Brain microvascular endothelial cell (primary cell): ENCODE measurements around the gene ACSM6.
A peak's percentile ranks its signal among the peaks of the same experiment; 100 is the strongest.

Source experiments
- DNase-seq: peaks from one replicate; pipeline ENCODE4 v3.0.0-alpha.2; 2020
- H3K27ac ChIP-seq: fragments of 250-450 bp; sonication (Bioruptor Pico); 2 replicates; pipeline ENCODE4 v1.5.1; 2020; ENCODE audit warnings: mild to moderate bottlenecking, moderate library complexity
- H3K27me3 ChIP-seq: fragments of 250-450 bp; sonication (Bioruptor Pico); replicated peaks from 2 replicates; pipeline ENCODE4 v1.5.1; 2020; ENCODE audit warnings: mild to moderate bottlenecking
- H3K36me3 ChIP-seq: fragments of 250-450 bp; sonication (Bioruptor Pico); replicated peaks from 2 replicates; pipeline ENCODE4 v1.5.1; 2020; ENCODE audit warnings: mild to moderate bottlenecking
- H3K4me3 ChIP-seq: 2 replicates; pipeline ENCODE4 v1.5.1; 2011; ENCODE audit warnings: low read depth, mild to moderate bottlenecking, control low read depth, low read length, moderate library complexity
- in situ Hi-C: cut with HindIII; loops from 2 replicates; pipeline ENCODE4 v1.10.0; 2017; ENCODE audit warnings: low sequenced_read_pairs, low pct_ligation_motif_present
- TF ChIP-seq, protein P1 (sequence below): IDR thresholded peaks from 2 replicates; pipeline ENCODE4 v1.5.1; 2011; ENCODE audit warnings: low read depth, mild to moderate bottlenecking, moderate library complexity, low read length, control low read depth, inconsistent platforms; ENCODE audit errors: missing control alignments

ACSM6 gene

DNA sequence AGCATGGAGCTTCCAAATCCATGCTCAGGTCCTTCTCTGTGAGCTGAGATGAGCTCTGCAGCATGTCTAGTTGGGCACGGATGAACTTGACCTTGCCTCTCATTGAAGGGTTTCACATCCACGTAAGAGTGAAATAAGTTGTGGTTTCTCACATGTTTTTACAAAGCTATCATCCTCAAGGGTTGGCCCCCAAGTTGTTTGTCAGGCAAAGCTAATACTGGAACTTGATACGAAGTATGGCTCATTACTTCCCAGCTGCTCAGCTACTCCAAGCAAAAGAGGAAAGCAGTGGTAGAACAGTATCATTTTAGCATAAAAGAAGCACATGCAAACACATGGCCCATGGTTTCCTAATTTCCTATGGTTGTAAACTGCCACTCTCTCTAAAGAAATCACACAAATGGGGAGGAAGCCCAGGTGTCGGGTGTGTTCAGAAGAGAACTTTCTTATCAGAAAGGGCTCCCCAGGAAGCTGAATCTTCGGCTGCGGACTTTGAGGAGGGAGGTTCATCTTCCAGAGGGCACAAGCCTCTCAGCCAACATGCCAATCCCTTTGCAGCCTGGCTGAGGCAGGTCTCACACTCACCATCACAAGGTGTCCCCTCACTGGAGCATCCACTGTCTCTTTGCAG, 51.5 kb downstream of the ACSM6 start:
- peaks cover 18% of the 10 kb centered on the region for H3K36me3 ChIP-seq
- in situ Hi-C loops, result no loop called here
- no peaks in the 10 kb centered on the region for H3K27me3 ChIP-seq
- no peak overlapping the region for H3K27ac ChIP-seq
- DNase-seq, result no peak
- no peak overlapping the region for H3K4me3 ChIP-seq
- TF ChIP-seq, protein P1, sequence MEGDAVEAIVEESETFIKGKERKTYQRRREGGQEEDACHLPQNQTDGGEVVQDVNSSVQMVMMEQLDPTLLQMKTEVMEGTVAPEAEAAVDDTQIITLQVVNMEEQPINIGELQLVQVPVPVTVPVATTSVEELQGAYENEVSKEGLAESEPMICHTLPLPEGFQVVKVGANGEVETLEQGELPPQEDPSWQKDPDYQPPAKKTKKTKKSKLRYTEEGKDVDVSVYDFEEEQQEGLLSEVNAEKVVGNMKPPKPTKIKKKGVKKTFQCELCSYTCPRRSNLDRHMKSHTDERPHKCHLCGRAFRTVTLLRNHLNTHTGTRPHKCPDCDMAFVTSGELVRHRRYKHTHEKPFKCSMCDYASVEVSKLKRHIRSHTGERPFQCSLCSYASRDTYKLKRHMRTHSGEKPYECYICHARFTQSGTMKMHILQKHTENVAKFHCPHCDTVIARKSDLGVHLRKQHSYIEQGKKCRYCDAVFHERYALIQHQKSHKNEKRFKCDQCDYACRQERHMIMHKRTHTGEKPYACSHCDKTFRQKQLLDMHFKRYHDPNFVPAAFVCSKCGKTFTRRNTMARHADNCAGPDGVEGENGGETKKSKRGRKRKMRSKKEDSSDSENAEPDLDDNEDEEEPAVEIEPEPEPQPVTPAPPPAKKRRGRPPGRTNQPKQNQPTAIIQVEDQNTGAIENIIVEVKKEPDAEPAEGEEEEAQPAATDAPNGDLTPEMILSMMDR, result no peak

DNA sequence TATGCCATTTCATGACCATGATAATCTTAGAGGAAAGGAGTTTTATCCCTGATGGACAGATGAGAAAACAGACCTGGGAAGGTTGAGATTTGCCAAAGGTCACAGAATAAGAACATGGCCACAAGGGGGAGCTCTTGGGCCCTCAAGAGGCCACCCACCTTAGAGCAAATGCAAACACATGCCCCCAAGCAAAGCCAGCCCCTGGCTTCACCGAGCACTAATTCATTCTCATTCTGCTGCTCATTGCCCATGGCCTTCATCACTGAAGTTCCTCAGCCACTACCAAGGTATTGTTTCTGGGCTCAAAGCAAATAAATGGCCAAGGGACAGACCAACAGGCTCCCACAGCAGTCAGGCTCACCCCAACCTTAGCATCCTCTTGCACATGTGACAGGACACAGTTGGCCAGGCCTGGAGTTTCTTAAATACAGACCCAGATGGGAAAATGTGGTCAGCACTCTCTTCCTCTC, 52.6 kb downstream of the ACSM6 start:
- DNase-seq, result peak; percentile 76
- Histone ChIP-seq H3K27ac (peak overlapping the region; percentile 52), H3K4me3 (no peak overlapping the region), H3K36me3 (peaks cover 17% of the 10 kb centered on the region), H3K27me3 (no peaks in the 10 kb centered on the region)
- TF ChIP-seq, protein P1, result peak; percentile 82
- in situ Hi-C loops, result no loop called here

DNA sequence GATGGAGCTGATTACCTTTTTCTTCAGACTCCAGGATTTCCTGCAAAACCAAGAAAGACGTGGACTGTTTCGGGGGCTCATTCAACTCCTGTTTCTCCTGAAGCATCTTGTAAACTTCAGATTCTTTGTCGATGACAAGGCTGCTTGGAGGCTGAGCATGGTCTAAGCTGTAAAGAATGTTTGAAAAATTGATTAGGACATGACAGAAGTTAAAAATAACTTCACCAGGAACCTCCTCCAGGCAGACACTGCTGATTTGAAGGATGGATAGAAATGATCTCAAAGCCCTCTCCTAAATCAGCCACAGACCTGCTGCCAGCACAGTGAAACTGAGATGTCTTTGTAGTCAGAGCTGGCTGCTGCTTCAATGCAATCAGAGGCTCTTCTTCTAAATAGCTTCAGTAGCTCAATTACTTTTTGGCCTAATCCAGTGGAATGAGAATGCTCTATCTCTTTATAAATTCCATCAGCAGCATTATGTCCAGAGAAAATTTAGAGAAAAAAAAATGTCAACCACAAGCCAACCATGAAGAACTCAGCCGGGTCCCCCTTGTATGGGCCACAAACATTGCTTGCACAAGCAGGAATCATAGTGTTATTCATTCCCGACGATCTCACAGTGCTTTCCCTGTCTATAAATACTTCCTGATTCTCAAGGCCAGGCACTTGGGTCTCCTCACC, 53.3 kb downstream of the ACSM6 start:
- peak; percentile 75 for DNase-seq
- Histone ChIP-seq H3K4me3 (no peak overlapping the region), H3K27ac (peak overlapping the region; percentile 52), H3K36me3 (peaks cover 17% of the 10 kb centered on the region), H3K27me3 (no peaks in the 10 kb centered on the region)
- TF ChIP-seq, protein P1, result no peak
- in situ Hi-C loops, result no loop called here

DNA sequence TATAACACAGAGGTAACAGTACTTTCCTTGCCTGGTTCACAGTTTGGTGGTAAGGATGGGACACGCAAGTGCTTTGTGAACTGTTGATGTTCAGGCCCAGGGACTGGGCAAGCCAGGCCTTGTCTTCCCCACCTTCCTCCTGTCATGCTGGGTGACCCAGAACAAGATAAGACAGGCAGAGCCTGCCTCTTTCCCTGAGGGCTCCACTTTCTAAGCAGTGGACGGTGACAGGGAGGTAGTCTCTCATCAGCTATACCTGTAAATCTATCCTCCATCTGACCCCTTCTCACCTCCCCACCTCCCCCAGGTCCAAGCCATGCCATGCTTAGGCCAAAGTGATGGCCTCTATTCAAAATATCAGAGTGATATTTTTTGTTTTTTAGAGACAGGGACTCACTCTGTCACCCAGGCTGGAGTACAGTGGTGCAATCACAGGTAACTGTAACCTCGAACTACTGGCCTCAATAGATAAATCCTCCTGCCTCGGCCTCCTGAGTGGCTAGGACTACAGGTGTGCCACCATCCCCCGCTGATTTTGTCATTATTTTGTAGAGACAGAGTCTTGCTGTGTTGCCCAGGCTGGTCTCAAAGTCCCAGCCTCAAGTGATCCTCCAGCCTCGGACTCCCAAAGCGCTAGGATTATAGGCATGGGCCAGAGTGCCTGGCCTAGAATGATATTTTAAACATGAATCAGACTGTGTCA, 54.0 kb downstream of the ACSM6 start:
- DNase-seq, result no peak
- TF ChIP-seq, protein P1, result no peak
- Histone ChIP-seq H3K27ac (peak overlapping the region; percentile 48), H3K36me3 (peaks cover 14% of the 10 kb centered on the region), H3K4me3 (no peak overlapping the region), H3K27me3 (no peaks in the 10 kb centered on the region)
- in situ Hi-C loops, result no loop called here

DNA sequence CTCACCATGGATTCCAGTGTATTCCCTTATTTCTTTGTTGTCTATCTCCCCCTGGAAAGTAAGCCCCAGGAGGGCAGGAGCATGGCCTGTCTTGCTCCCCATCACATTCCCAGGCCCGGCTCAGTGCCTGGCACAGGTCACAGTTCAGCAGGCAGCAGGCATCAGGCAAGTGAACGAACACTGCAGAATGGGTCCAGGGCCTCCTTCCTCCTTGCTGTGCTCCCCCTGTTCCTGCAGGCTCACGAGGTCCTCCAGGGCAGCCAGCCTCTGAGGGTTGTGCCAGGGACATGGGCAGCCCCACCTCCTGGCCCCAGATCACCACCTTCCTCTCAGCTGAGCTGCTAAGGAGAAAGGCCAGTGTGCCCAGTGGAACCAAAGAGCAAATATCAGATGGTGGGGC, 55.0 kb downstream of the ACSM6 start:
- Histone ChIP-seq H3K4me3 (no peak overlapping the region), H3K27me3 (no peaks in the 10 kb centered on the region), H3K27ac (no peak overlapping the region), H3K36me3 (peaks cover 14% of the 10 kb centered on the region)
- DNase-seq, result no peak
- in situ Hi-C loops, result no loop called here
- TF ChIP-seq, protein P1, result no peak
